ENCODE measurements around the gene SLK. TPM values are rescaled to one million over a fixed set of nuclear protein-coding genes. Genes with fewer than 3 reads are reported as not detected.

SLK gene
- polyA plus RNA-seq, 1 donor = 34.0 TPM

GRCh38 chr10:104038537-104038936 is 71.6 kb downstream of the SLK start:
- no peaks in the 10 kb centered on the region for H3K4me1 ChIP-seq (ENCODE audit: control insufficient read depth, insufficient read depth, low read length)
- WGBS (ENCODE audit: insufficient coverage, low lambda C conversion rate) = 100% methylated on average over 1 of the region's 8 CpGs
- no peak overlapping the region for H3K4me3 ChIP-seq (ENCODE audit: low read length)
- peaks cover 1% of the 10 kb centered on the region for H3K36me3 ChIP-seq (ENCODE audit: control insufficient read depth, insufficient read depth, low read length)
- H3K9me3 ChIP-seq (ENCODE audit: control insufficient read depth, low read depth, low read length) = no peaks in the 10 kb centered on the region
- H3K27me3 ChIP-seq (ENCODE audit: control insufficient read depth, insufficient read depth, low read length) = no peaks in the 10 kb centered on the region
- no peak for DNase-seq
- H3K27ac ChIP-seq (ENCODE audit: low read length) = no peak overlapping the region

- 70% methylated on average over 2 of the region's 7 CpGs for WGBS (ENCODE audit: insufficient coverage, low lambda C conversion rate)
- Histone ChIP-seq H3K4me3 (ENCODE audit: low read length) (no peak overlapping the region), H3K9me3 (ENCODE audit: control insufficient read depth, low read depth, low read length) (no peaks in the 10 kb centered on the region), H3K4me1 (ENCODE audit: control insufficient read depth, insufficient read depth, low read length) (no peaks in the 10 kb centered on the region), H3K36me3 (ENCODE audit: control insufficient read depth, insufficient read depth, low read length) (no peaks in the 10 kb centered on the region), H3K27ac (ENCODE audit: low read length) (no peak overlapping the region), H3K27me3 (ENCODE audit: control insufficient read depth, insufficient read depth, low read length) (no peaks in the 10 kb centered on the region)
- no peak for DNase-seq
Observed at GRCh38 chr10:104038958-104039752, 72.2 kb downstream of the SLK start.

- DNase-seq = no peak
- Histone ChIP-seq H3K4me3 (ENCODE audit: low read length) (no peak overlapping the region), H3K4me1 (ENCODE audit: control insufficient read depth, insufficient read depth, low read length) (no peaks in the 10 kb centered on the region), H3K9me3 (ENCODE audit: control insufficient read depth, low read depth, low read length) (no peaks in the 10 kb centered on the region), H3K27me3 (ENCODE audit: control insufficient read depth, insufficient read depth, low read length) (no peaks in the 10 kb centered on the region), H3K36me3 (ENCODE audit: control insufficient read depth, insufficient read depth, low read length) (no peaks in the 10 kb centered on the region), H3K27ac (ENCODE audit: low read length) (no peak overlapping the region)
- no CpG with 5 or more reads among the region's 6 CpGs for WGBS (ENCODE audit: insufficient coverage, low lambda C conversion rate)
Observed at GRCh38 chr10:104040382-104040781, 73.4 kb downstream of the SLK start.

GRCh38 chr10:104040862-104041789 is 74.2 kb downstream of the SLK start:
- Histone ChIP-seq H3K9me3 (ENCODE audit: control insufficient read depth, low read depth, low read length) (no peaks in the 10 kb centered on the region), H3K27me3 (ENCODE audit: control insufficient read depth, insufficient read depth, low read length) (no peaks in the 10 kb centered on the region), H3K36me3 (ENCODE audit: control insufficient read depth, insufficient read depth, low read length) (no peaks in the 10 kb centered on the region), H3K27ac (ENCODE audit: low read length) (no peak overlapping the region), H3K4me1 (ENCODE audit: control insufficient read depth, insufficient read depth, low read length) (no peaks in the 10 kb centered on the region), H3K4me3 (ENCODE audit: low read length) (no peak overlapping the region)
- DNase-seq = no peak
- no CpG with 5 or more reads among the region's 9 CpGs for WGBS (ENCODE audit: insufficient coverage, low lambda C conversion rate)

GRCh38 chr10:104041891-104042535 is 75.1 kb downstream of the SLK start:
- Histone ChIP-seq H3K27me3 (ENCODE audit: control insufficient read depth, insufficient read depth, low read length) (no peaks in the 10 kb centered on the region), H3K4me1 (ENCODE audit: control insufficient read depth, insufficient read depth, low read length) (no peaks in the 10 kb centered on the region), H3K9me3 (ENCODE audit: control insufficient read depth, low read depth, low read length) (no peaks in the 10 kb centered on the region), H3K36me3 (ENCODE audit: control insufficient read depth, insufficient read depth, low read length) (no peaks in the 10 kb centered on the region), H3K27ac (ENCODE audit: low read length) (no peak overlapping the region), H3K4me3 (ENCODE audit: low read length) (no peak overlapping the region)
- WGBS (ENCODE audit: insufficient coverage, low lambda C conversion rate) = no CpG with 5 or more reads among the region's 14 CpGs
- DNase-seq = no peak

GRCh38 chr10:104043185-104043830 is 76.4 kb downstream of the SLK start:
- WGBS (ENCODE audit: insufficient coverage, low lambda C conversion rate) = 80% methylated on average over 1 of the region's 8 CpGs
- no peaks in the 10 kb centered on the region for H3K4me1 ChIP-seq (ENCODE audit: control insufficient read depth, insufficient read depth, low read length)
- no peak overlapping the region for H3K27ac ChIP-seq (ENCODE audit: low read length)
- H3K36me3 ChIP-seq (ENCODE audit: control insufficient read depth, insufficient read depth, low read length) = no peaks in the 10 kb centered on the region
- H3K9me3 ChIP-seq (ENCODE audit: control insufficient read depth, low read depth, low read length) = no peaks in the 10 kb centered on the region
- DNase-seq = no peak
- H3K27me3 ChIP-seq (ENCODE audit: control insufficient read depth, insufficient read depth, low read length) = no peaks in the 10 kb centered on the region
- H3K4me3 ChIP-seq (ENCODE audit: low read length) = no peak overlapping the region

GRCh38 chr10:104043854-104044253 is 76.9 kb downstream of the SLK start:
- H3K27ac ChIP-seq (ENCODE audit: low read length) = no peak overlapping the region
- no peaks in the 10 kb centered on the region for H3K4me1 ChIP-seq (ENCODE audit: control insufficient read depth, insufficient read depth, low read length)
- no CpG with 5 or more reads among the region's 4 CpGs for WGBS (ENCODE audit: insufficient coverage, low lambda C conversion rate)
- H3K9me3 ChIP-seq (ENCODE audit: control insufficient read depth, low read depth, low read length) = no peaks in the 10 kb centered on the region
- H3K36me3 ChIP-seq (ENCODE audit: control insufficient read depth, insufficient read depth, low read length) = no peaks in the 10 kb centered on the region
- no peak overlapping the region for H3K4me3 ChIP-seq (ENCODE audit: low read length)
- H3K27me3 ChIP-seq (ENCODE audit: control insufficient read depth, insufficient read depth, low read length) = no peaks in the 10 kb centered on the region
- DNase-seq = no peak

- no peaks in the 10 kb centered on the region for H3K27me3 ChIP-seq (ENCODE audit: control insufficient read depth, insufficient read depth, low read length)
- WGBS (ENCODE audit: insufficient coverage, low lambda C conversion rate) = no CpG with 5 or more reads among the region's 9 CpGs
- no peaks in the 10 kb centered on the region for H3K9me3 ChIP-seq (ENCODE audit: control insufficient read depth, low read depth, low read length)
- H3K27ac ChIP-seq (ENCODE audit: low read length) = no peak overlapping the region
- DNase-seq = peak; percentile 33
- no peak overlapping the region for H3K4me3 ChIP-seq (ENCODE audit: low read length)
- H3K36me3 ChIP-seq (ENCODE audit: control insufficient read depth, insufficient read depth, low read length) = no peaks in the 10 kb centered on the region
- peaks cover 12% of the 10 kb centered on the region for H3K4me1 ChIP-seq (ENCODE audit: control insufficient read depth, insufficient read depth, low read length)
Observed at GRCh38 chr10:104045151-104046089, 78.5 kb downstream of the SLK start.

- Histone ChIP-seq H3K4me3 (ENCODE audit: low read length) (no peak overlapping the region), H3K27ac (ENCODE audit: low read length) (no peak overlapping the region), H3K9me3 (ENCODE audit: control insufficient read depth, low read depth, low read length) (no peaks in the 10 kb centered on the region), H3K27me3 (ENCODE audit: control insufficient read depth, insufficient read depth, low read length) (no peaks in the 10 kb centered on the region), H3K4me1 (ENCODE audit: control insufficient read depth, insufficient read depth, low read length) (peaks cover 23% of the 10 kb centered on the region), H3K36me3 (ENCODE audit: control insufficient read depth, insufficient read depth, low read length) (no peaks in the 10 kb centered on the region)
- no CpG with 5 or more reads among the region's 6 CpGs for WGBS (ENCODE audit: insufficient coverage, low lambda C conversion rate)
- DNase-seq = no peak
Observed at GRCh38 chr10:104046651-104047050, 79.7 kb downstream of the SLK start.

All from large intestine (tissue), 3 donors.